Measurements from ENCODE around the gene MAPK12.

MAPK12 gene

GRCh38 chr22:50297510-50298265 is 36.2 kb upstream of the MAPK12 start:
- no peak for TF ChIP-seq CTCF (IDR thresholded peaks at IDR 0.05)

GRCh38 chr22:50296658-50297490 is 35.4 kb upstream of the MAPK12 start:
- TF ChIP-seq CTCF (IDR thresholded peaks at IDR 0.05), result no peak

GRCh38 chr22:50294319-50294656 is 32.8 kb upstream of the MAPK12 start:
- no peak for TF ChIP-seq CTCF (IDR thresholded peaks at IDR 0.05)

- no peak for TF ChIP-seq CTCF (IDR thresholded peaks at IDR 0.05)
Observed at GRCh38 chr22:50293441-50294318, 32.2 kb upstream of the MAPK12 start.

GRCh38 chr22:50292643-50293440 is 31.4 kb upstream of the MAPK12 start:
- TF ChIP-seq CTCF (IDR thresholded peaks at IDR 0.05), result no peak

- TF ChIP-seq CTCF (IDR thresholded peaks at IDR 0.05), result no peak
Observed at GRCh38 chr22:50289942-50290630, 28.6 kb upstream of the MAPK12 start.

All from LNCAP (cell line).